ENCODE results near the gene TCERG1L. TPM values are rescaled to one million over a fixed set of nuclear protein-coding genes. Genes with fewer than 3 reads are reported as not detected.
"Not testable (repeated sequence)": the region's sequence is repeated elsewhere in the genome, so short reads cannot be mapped to it uniquely, and the experiment has no call there.

The TCERG1L gene
- total RNA-seq, 6 experiments from 2014 or later, result not detected

- Histone ChIP-seq H3K36me3 (no peaks in the 10 kb centered on the region), H3K27me3 (no peaks in the 10 kb centered on the region), H3K4me3 (no peak overlapping the region), H3K9me3 (no peaks in the 10 kb centered on the region), H3K4me1 (no peaks in the 10 kb centered on the region), H3K27ac (no peak overlapping the region)
- TF ChIP-seq CTCF (IDR thresholded peaks at IDR 0.05) (no peak), POLR2A (IDR thresholded peaks at IDR 0.05) (no peak)
- intact Hi-C loops (cut with DNase I), result no loop called here
- ATAC-seq, result no peak
- no peak for DNase-seq
- WGBS (ENCODE audit: insufficient coverage, low coverage, low lambda C conversion rate, missing lambda C conversion rate), result 61% methylated on average over 5 of the region's 6 CpGs
Observed at GRCh38 chr10:131080571-131080970, 230.9 kb downstream of the TCERG1L start.

GRCh38 chr10:131079314-131079713 lies 232.2 kb downstream of the TCERG1L start:
- H3K27ac ChIP-seq, result no peak overlapping the region
- intact Hi-C loops (cut with DNase I), result no loop called here
- no peaks in the 10 kb centered on the region for H3K9me3 ChIP-seq
- DNase-seq, result no peak
- H3K27me3 ChIP-seq, result no peaks in the 10 kb centered on the region
- 58% methylated on average over 4 of the region's 8 CpGs for WGBS (ENCODE audit: insufficient coverage, low coverage, low lambda C conversion rate, missing lambda C conversion rate)
- no peaks in the 10 kb centered on the region for H3K4me1 ChIP-seq
- no peak for ATAC-seq
- no peak for TF ChIP-seq CTCF (IDR thresholded peaks at IDR 0.05)
- TF ChIP-seq POLR2A (IDR thresholded peaks at IDR 0.05), result no peak
- H3K4me3 ChIP-seq, result no peak overlapping the region
- no peaks in the 10 kb centered on the region for H3K36me3 ChIP-seq

- H3K27me3 ChIP-seq; H3K27ac ChIP-seq; H3K36me3 ChIP-seq; DNase-seq; H3K4me1 ChIP-seq; intact Hi-C loops (cut with DNase I); H3K9me3 ChIP-seq; H3K4me3 ChIP-seq; ATAC-seq: not testable (repeated sequence)
- 47% methylated on average over 4 of the region's 19 CpGs for WGBS (ENCODE audit: insufficient coverage, low coverage, low lambda C conversion rate, missing lambda C conversion rate)
Observed at GRCh38 chr10:131078882-131079280, 232.6 kb downstream of the TCERG1L start.

GRCh38 chr10:131078131-131078881 lies 233.2 kb downstream of the TCERG1L start:
- no peak overlapping the region for H3K27ac ChIP-seq
- intact Hi-C loops (cut with DNase I), result no loop called here
- H3K4me3 ChIP-seq, result no peak overlapping the region
- no peak for TF ChIP-seq CTCF (IDR thresholded peaks at IDR 0.05)
- TF ChIP-seq POLR2A (IDR thresholded peaks at IDR 0.05), result no peak
- ATAC-seq, result no peak
- H3K36me3 ChIP-seq, result no peaks in the 10 kb centered on the region
- no peaks in the 10 kb centered on the region for H3K9me3 ChIP-seq
- no peaks in the 10 kb centered on the region for H3K27me3 ChIP-seq
- WGBS (ENCODE audit: insufficient coverage, low coverage, low lambda C conversion rate, missing lambda C conversion rate), result 61% methylated on average over 4 of the region's 18 CpGs
- no peaks in the 10 kb centered on the region for H3K4me1 ChIP-seq
- DNase-seq, result no peak

GRCh38 chr10:131077724-131078123 lies 233.8 kb downstream of the TCERG1L start:
- ATAC-seq, result no peak
- H3K27me3 ChIP-seq, result no peaks in the 10 kb centered on the region
- no peak overlapping the region for H3K27ac ChIP-seq
- no peaks in the 10 kb centered on the region for H3K4me1 ChIP-seq
- H3K4me3 ChIP-seq, result no peak overlapping the region
- intact Hi-C loops (cut with DNase I), result no loop called here
- no peak for DNase-seq
- H3K9me3 ChIP-seq, result no peaks in the 10 kb centered on the region
- no peak for TF ChIP-seq CTCF (IDR thresholded peaks at IDR 0.05)
- no peak for TF ChIP-seq POLR2A (IDR thresholded peaks at IDR 0.05)
- WGBS (ENCODE audit: insufficient coverage, low coverage, low lambda C conversion rate, missing lambda C conversion rate), result 70% methylated on average over 2 of the region's 6 CpGs
- no peaks in the 10 kb centered on the region for H3K36me3 ChIP-seq
